PFSK-1 (cell line): ENCODE data around the gene ZNF668.

ENCODE experiments used
- FOXP2 ChIP-seq: optimal IDR thresholded peaks from 2 replicates; pipeline ENCODE3; 2011; ENCODE audit warnings: borderline replicate concordance, control low read depth, inconsistent platforms; ENCODE audit not compliant: insufficient read depth; ENCODE audit errors: extremely low read length, extremely low read depth
- POLR2AphosphoS5 ChIP-seq: IDR thresholded peaks from 2 replicates; pipeline ENCODE4 v1.6.1; 2012; ENCODE audit warnings: low read depth, mild to moderate bottlenecking, control low read depth, low read length, moderate library complexity
- SIN3A ChIP-seq: IDR thresholded peaks from 2 replicates; pipeline ENCODE4 v1.6.1; 2012; ENCODE audit warnings: mild to moderate bottlenecking, low read length, moderate library complexity, borderline replicate concordance; ENCODE audit not compliant: insufficient read depth
- TAF1 ChIP-seq: IDR thresholded peaks from 2 replicates; pipeline ENCODE4 v1.6.1; 2012; ENCODE audit warnings: low read length, control low read depth, borderline replicate concordance; ENCODE audit not compliant: insufficient read depth
- TF ChIP-seq, protein P1 (sequence below), 2 experiments: IDR thresholded peaks; 2 replicates each; pipeline versions ENCODE4 v1.6.1 to v1.8.0; 2011 to 2012; ENCODE audit warnings: low read depth in 2 of 2, low read length in 2 of 2, control low read depth in 1 of 2, inconsistent platforms in 1 of 2, mild to moderate bottlenecking in 1 of 2, moderate library complexity in 1 of 2; ENCODE audit not compliant: insufficient read depth in 1 of 2

DNA sequence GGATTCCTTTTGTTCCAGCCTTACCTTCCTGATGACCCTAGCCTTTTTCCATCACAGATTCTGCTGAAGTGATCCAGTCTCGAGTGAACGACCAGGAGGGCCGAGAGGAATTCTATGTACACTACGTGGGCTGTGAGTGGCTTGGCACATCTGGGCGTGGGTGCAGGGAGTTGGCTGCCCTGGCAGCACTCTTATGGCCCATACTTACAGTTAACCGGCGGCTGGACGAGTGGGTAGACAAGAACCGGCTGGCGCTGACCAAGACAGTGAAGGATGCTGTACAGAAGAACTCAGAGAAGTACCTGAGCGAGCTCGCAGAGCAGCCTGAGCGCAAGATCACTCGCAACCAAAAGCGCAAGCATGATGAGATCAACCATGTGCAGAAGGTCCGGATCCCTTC is 46.1 kb upstream of the ZNF668 start:
- TF ChIP-seq POLR2AphosphoS5 (no peak), TAF1 (no peak), FOXP2 (no peak), SIN3A (no peak)
- TF ChIP-seq, protein P1, sequence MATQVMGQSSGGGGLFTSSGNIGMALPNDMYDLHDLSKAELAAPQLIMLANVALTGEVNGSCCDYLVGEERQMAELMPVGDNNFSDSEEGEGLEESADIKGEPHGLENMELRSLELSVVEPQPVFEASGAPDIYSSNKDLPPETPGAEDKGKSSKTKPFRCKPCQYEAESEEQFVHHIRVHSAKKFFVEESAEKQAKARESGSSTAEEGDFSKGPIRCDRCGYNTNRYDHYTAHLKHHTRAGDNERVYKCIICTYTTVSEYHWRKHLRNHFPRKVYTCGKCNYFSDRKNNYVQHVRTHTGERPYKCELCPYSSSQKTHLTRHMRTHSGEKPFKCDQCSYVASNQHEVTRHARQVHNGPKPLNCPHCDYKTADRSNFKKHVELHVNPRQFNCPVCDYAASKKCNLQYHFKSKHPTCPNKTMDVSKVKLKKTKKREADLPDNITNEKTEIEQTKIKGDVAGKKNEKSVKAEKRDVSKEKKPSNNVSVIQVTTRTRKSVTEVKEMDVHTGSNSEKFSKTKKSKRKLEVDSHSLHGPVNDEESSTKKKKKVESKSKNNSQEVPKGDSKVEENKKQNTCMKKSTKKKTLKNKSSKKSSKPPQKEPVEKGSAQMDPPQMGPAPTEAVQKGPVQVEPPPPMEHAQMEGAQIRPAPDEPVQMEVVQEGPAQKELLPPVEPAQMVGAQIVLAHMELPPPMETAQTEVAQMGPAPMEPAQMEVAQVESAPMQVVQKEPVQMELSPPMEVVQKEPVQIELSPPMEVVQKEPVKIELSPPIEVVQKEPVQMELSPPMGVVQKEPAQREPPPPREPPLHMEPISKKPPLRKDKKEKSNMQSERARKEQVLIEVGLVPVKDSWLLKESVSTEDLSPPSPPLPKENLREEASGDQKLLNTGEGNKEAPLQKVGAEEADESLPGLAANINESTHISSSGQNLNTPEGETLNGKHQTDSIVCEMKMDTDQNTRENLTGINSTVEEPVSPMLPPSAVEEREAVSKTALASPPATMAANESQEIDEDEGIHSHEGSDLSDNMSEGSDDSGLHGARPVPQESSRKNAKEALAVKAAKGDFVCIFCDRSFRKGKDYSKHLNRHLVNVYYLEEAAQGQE (IDR thresholded peaks at IDR 0.05; ENCODE audit: insufficient read depth in 1 of 2, low read depth in 2 of 2, low read length in 2 of 2): no peak
